CD4-positive, alpha-beta T cell treated with Interleukin-17A for 1 hour (primary cell): ENCODE measurements around the gene NYAP2.

Source experiments
- DNase-seq: peaks from one replicate; pipeline ENCODE4 v3.0.0-alpha.2; 2020

Gene NYAP2

DNA sequence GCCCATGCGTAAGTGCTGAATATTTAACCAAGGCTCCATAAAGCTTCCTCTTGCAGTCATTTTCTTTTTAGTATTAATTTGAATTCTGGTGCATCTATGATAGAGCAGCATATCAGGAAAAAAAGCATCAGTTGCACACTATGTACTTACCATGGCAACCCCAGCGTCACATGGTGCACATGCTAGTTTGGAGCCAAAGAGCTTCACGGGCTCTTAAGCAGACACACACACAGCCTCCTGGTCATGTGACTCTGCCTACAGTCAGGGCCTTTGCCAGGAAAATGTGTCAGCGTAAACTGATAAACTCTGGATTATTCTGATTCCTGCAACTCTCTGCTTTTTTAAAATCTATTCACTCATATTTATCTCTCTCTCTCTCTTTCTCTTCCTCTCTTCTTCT lies 30.2 kb downstream of the NYAP2 start:
- no peak for DNase-seq

DNA sequence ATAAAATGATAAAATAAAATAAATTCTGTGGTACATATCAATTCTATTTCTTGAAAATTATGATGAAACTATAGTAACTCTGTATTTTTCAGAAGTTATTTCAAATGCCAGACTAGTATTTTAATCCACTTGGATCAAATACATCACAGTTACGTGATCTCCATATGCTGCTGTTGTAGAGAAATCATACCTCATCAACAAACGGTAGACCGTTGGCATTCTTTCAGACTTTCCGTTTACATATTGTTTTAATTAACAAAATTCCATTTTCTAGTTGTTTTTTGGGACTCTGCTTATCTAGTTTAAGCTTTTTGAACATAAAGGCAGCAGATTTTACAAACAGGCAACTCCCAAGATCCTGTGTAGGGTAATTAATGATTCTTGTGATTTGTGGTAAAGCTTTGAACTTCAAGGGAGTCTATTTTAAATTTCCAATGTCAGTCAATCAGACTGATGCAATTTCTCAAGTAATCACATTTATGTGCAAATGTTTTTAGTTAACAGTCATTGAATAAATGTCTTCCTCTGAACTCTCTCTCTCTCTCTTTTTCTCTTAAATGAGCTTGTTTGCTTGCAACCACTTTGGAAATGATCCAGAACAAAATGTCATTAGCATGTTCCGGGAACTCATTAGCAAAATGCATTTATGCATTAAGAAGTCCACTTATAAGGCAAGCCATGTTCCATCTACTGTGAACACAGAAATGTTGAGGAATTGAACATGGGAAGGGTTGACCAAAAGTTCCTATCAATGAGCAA lies 31.8 kb downstream of the NYAP2 start:
- no peak for DNase-seq

DNA sequence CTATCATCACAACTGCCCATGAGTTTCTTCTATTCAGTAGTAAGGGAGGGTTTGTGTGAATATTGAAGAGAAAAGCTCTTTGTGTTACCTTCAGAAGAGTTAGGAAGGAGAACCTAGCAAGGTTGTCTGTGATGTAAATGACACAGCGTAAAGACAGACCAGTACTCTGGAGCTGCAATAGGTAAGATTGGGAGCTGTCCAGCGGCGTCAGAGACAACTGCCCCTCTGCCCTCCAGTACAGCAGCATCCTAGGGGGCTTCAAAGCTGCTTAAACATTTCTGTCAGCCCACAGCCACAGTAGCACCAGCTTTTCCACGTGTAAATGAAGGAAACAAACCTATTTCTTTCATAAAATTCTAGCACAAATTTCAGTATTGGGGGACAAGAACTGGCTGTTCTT lies 34.5 kb downstream of the NYAP2 start:
- no peak for DNase-seq

DNA sequence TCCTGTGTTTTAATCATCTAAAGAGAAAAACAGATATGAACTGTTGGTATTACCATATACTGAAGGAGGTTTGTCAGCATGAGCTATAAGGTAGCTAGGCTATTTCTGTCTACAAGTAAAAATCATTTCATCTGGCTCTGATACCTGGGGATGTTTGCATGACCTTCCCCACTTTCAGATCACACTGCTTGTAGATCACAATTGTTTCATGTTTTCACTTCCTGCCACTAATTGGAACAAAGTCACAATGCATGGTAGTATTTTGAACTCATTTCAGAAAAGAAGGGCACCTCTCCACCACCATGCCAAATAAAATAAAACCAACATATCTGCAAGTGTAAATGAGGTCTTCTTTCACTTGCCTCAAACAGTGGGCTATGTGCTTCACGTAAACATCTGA lies 37.8 kb downstream of the NYAP2 start:
- no peak for DNase-seq

DNA sequence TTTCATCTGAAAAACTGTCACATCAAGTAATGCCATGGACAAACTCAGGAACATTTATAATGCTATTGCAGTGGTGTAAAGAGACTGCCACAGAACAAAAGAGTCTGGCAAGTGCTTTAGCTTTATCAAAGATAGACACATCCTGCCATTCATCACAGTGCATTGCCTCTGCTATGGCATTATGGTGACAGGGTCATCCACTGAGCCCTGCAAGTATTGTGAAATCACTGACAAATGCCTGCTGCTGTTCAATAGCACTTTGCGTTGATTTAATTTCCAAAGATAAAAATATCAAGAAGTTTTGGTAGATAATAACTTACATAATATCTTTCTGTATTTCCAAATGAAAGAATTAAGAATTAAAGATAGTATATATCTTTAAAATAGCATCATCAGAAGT lies 38.7 kb downstream of the NYAP2 start:
- DNase-seq = no peak

DNA sequence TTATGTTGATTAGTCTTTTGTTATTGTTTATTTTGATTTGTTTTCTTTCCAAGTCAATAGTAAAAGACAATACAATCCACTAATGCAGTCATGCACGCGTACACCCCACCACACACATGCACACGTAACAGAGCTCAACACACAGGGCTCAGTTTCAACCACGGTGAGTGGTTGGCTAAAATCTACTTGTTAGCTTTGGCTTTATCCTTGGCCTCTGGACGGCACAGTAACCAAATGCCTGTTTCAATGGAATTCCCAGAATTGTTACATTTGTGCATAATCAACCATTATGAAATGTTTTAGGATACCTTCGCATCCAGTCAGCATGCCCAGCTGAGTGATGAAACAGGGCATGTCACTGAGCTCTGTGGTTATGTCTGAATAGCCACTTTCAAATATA lies 53.2 kb downstream of the NYAP2 start:
- no peak for DNase-seq

DNA sequence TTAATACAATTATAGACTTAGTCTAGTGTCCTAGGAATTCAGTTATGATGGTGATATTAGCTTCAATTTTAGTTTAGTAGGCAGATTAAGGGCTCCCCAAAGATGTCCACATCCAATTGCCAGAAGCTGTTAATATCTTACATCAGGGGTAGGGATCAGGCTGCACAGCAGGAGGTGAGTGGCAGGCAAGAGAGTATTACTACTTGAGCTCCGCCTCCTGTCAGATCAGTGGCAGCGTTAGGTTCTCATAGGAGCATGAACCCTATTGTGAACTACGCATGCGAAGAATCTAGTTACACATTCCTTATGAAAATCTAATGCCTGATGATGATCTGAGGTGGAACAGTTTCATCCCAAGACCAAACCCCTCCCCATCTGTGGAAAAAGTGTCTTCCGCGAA lies 54.9 kb downstream of the NYAP2 start:
- DNase-seq = no peak

DNA sequence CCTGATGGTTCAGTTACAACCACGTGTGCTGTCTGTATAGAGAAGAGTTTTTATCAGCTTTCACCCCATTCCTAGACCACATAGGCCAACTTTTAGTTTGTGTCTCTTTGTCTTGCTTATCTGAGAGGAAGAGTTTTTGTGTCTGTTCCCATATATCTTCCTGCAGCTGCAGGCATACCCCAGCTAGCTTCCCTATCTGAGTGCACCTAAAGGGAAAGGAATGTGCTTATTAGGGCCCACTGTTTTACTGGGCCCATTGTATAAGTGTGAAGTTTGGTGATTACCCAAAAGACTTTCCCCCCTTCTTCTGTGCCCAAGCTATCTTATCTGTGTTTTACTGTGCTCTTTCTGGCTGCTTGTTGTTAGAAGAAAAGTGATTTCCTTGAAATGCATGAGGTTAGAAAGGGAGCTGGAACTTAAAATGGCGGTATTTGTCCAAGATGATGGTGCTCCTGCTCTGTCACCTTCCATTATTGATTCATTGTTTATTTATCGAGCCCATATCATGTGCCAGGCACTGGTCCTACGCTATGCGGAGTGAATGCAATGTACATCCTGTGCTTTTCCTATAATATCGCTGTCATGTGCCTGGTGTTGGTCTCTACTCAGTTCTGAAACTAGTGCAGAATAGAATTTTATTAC lies 57.2 kb downstream of the NYAP2 start:
- DNase-seq = no peak

DNA sequence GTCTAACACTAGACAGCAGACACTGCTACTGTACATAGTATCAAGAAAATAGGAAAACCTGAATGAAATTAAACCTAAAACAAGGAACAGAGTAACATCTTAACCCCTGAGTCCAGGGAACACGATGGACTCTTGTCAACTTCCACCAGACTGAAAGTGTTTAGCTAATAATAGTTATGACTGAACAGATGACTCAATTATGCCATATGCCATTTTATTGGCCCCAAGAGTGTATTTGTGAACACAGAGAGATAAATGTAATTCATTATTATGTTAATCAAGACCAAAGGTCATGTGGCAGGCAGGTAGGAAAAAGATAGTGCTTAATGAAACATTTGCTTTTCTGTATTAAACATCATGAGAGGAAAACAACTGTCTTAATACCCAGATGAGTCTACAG lies 58.0 kb downstream of the NYAP2 start:
- DNase-seq = no peak

DNA sequence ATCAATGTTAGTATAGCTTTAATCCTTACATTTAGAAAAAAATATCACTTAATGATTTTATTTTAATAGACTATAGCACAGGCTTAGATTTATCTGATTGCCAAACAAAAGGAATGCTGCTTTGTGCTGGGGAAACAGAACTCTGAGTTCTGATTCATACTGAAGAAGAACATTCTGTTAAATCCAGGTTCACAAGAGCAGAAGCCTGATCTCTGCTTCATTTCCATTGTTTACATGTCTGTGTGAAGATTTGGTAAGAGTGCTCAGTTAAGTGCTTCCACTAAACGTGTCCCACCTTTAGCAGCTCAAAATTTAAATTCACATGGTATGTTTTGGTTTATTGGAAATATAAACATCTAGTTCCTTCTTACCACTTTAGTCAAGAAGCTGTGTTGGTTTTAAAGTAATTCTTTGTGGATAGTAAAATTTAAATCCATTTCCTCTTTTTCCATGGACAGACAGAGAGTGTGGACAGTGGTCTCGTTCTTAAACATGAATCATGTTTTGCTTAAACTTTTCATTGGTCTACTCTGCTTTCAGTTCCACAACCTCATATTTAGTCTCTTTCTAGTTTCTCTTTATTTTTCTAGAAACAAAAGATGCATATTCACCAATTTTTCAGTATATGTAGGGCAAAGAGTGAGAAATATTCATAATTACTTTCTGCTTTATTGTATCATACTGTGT lies 59.1 kb downstream of the NYAP2 start:
- no peak for DNase-seq

DNA sequence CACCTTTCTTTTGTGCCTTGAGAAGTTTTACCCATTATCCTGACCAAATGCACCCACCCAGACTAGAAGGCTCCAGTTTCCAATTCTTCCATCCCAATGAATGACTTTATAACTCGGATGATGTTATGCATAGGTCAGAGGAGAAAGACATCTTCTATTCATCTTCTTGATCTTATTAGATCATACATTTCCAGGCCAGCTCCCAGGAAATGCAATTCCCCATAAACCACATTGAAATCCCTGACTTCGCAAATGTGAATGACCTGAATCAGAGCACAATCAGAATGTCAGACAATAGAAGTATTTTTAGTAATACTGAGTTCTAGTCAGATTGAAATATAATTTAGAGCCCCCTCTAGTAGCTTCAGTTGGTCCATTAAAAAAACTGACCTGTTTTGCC lies 62.9 kb downstream of the NYAP2 start:
- DNase-seq = no peak

DNA sequence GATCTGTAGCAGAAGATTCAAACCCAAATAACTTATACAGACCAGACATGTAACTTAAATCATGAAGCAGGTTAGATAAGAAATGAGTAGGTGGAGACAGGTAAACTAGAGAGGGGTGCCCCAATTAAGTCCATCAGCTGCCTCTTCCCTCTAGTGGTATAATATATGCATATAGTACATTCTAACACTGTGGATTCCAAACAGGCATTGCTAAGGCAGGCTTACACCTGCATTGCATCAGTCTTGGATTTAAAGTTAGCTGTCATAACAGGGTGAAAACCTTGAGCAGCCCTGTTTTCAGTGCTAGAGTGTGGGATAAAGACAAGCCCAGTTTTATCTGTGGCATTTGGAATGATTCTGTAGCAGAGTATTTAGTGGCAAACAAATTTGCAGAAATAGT lies 63.4 kb downstream of the NYAP2 start:
- no peak for DNase-seq

DNA sequence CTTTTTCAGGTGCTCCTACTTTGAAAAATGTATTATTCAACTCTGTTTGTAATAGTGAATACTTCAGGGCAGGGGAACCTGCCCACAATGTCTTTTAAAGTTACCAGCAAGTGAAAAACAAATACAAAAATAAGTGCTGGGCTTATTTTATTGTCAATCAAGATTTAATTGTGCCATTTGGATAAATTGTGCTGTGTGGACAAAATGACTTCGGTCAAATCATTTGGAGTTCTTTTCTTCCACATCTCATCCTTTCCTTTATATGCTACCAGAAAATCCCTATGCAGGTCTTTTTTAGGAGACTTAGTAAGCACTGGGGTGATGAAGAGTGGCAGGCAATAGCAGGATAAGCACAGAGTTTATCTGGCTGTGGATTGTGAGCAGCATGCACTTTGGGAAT lies 63.9 kb downstream of the NYAP2 start:
- no peak for DNase-seq

DNA sequence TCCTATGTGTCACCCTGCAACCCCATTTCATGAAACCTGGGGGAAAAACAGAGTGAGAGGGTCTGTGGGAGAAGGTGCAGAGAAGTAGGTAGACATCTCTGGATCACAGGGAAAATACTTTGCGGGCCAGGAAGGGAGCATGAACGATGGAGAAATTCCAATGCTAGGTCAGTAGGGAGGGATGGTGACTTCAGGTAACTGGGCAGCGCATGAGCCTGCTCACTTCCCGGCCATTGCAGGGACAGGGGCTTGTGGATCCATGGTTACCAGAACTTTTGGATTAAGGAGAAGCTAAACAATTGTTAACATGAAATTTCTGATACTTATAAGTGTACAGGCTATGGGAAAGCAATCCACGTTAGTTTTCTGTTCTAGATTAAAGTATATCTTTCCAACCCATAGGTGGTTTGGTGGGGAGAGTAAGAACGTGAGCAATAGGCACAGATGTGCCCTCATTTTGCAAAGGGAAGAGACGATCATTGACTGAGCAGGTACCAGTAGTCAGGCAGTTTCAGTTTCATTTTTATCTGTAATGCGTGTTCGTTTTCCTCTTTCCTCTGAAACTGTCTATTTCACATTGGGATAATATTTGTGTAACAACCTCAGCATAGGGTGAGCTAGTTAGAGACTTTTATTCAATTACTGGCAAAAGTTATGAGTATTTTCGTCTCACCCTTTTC lies 65.0 kb downstream of the NYAP2 start:
- DNase-seq = peak; percentile 44

DNA sequence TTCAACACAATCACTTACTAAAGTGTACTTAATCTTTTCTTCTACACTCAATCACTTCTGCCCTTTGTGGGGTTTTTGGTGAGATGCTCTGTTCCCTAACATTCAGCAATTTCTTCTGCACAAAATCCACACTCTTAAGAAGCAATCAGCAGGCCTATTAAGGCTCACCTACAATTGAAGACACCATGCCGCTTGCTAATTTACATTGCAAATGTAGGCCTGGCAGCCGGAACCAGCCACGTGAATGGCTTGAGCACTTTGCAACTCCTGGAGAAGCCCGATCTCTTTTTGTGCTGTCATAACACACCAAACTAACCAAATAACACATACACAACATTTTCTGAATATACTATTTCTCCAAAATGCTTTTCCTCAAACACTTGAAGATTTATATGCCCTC lies 66.3 kb downstream of the NYAP2 start:
- DNase-seq = no peak

DNA sequence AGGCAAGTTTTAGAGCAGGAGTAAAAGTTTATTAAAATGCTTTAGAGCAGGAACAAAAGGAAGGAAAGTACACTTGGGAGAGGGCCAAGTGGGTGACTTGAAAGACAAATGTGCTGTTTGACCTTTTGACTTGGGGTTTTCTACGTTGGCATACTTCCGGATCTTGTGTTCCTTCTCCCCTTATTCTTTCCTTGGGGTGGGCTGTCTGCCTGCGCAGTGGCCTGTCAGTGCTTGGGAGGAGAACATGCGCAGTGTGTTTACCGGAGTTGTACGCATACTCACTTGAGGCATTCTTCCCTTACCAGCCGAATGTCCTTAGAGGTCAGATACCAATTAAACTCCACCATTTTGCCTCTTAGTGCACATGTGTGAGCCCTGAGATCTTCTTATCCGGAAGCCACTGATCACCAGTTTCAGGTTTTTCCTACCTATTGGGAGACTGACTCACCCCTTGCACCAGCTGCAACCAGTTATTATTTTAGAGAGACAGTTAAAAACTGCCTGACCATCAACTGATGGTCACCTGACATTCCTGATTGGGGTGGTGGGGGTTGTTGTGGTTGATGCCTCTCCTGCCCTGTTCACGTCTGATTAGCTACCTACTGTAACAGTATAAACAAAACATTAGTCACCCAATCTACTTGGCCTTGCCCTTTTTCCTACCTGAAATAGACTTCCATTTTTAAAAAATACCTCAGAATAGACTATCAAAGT lies 67.5 kb downstream of the NYAP2 start:
- no peak for DNase-seq

DNA sequence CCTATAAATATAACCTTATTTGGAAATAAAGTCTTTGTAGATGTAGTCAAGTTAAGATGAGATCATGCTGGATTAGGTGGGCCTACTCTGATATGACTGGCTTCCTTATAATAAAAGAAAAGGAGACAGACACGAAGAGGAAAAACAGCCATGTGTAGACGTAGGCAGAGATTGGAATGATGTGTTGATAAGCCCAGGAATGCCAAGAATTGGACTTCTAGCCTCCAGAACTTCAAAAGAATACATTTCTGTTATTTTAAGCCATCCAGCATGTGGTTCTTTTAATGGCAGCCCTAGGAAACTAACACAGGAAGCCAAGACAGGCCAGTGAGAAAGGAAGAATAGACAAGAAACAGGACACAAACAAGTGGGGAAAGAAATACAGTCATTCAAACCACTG lies 68.6 kb downstream of the NYAP2 start:
- no peak for DNase-seq

DNA sequence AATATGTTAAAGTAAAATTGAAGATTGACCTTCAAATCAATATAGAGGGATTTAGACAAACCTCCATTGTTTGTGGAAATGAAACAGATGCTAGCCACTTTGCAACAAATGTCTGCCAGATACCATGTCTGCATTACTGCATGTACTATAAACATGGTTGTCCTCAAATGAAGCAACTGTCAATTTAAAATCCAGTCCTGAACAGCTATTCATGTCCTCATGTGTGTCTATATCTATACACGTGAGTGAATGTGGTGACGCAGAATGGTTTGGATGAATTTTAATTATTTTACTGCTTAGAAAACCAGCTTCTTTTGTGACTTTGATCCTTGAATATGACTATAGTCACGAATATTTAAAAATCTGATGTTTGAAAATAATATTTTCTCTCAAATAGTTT lies 71.5 kb downstream of the NYAP2 start:
- DNase-seq = no peak

DNA sequence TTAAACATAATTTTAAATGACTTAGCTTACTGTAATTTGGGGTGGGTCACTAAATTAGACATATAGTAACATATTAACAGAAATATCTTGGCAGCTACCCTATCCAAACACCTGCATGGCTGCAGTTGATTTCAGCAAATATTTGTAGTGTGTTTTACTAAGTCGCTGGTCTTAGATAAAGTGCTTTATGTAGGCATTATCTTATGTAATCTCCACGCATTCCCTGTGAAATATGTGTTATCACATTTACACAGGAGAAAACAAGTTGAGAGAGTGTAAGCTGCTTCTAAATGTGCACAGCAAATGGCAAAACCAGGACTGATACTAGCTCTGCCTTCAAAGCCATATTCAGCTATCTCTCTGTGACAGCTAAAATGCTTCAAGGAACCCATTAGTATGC lies 72.0 kb downstream of the NYAP2 start:
- DNase-seq = no peak

DNA sequence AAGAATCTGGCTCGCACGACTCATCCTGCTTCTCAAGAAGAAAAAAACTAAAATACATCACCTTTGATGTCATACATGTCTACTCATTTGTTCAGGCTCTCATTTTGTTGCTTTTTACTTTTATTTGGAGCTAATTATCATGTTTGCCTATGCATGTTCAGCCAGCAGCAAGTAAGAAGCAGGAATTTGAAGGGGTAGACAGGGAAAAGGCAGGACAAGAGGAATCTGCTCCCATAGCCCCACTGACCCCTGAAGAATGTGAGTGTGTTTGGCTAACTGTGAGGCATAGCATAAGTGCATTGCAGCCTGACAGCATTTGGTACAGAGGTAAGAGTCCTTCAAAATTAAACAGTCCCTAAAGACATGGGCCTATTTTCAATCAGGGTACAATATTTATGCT lies 72.7 kb downstream of the NYAP2 start:
- DNase-seq = no peak

DNA sequence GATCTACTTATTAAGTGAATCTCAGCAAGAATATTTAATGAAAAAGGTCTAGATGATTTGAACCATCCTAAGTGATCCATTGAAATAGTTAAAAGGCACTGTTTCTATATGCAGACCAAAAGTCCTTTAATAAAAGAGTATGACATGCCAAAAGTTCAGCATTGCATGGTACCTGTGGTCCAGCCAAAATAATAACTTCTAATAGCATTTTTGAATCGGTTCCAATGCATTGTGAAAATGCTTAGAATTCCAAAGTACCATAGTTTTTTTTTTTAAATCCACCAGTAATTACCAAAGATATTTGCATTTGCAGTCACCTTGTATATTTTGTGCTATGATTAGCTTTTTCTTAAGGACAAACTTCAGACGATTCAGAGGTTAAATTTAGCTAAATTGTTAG lies 79.9 kb downstream of the NYAP2 start:
- no peak for DNase-seq

DNA sequence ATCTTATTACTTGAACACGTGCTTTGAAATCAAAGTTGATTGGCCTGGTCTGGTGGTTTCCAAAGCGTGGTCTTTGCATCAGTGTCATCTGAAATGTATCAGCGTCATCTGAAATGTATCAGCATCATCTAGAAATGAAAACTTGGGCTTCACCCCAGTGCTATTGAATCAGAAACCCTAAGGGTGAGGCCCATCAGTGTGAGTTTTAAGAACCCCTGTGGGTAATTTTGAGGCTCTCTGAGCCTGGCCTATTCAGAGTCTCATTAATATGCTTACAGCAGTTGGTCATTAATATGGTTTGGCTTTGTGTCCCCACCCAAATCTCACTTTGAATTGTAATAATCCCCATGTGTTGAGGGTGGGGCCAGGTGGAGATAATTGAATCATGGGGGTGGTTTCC lies 85.2 kb downstream of the NYAP2 start:
- no peak for DNase-seq

DNA sequence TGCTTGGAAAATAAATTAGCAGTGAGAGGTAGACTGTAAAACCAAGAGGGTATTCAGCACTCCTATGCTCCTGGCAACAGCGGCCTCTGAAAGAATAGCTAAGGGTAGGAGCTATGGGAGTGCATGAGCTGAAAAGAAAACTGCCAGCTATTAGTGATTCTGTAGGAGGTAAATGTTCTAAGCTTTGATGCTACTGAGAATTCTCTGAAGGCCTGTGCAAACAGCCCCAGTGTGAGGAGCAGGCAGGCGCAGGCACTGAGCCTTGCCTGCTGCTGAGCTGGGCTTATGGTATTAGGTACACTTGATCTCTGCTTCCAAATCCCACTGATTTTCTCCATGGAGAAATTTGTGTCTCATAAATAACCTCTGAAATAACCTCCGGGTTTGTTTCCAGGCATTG lies 86.7 kb downstream of the NYAP2 start:
- DNase-seq = no peak
